GM12878 (cell line): ENCODE results near the gene DERL2. TPM values are rescaled to one million over a fixed set of nuclear protein-coding genes. Genes with fewer than 3 reads are reported as not detected.

Source experiments
- ATF3 ChIP-seq: IDR thresholded peaks from 2 replicates; pipeline ENCODE4 v1.6.1; 2011; ENCODE audit warnings: low read depth, mild to moderate bottlenecking, low read length, moderate library complexity, borderline replicate concordance; ENCODE audit errors: extremely low read depth
- ATF7 ChIP-seq: fragments of 450-650 bp; IDR thresholded peaks from 2 replicates; pipeline ENCODE4 v1.6.1; 2016; ENCODE audit warnings: low read depth, mild to moderate bottlenecking
- CBX3 ChIP-seq: fragments of 200-600 bp; sonication (generic); IDR thresholded peaks from 2 replicates; pipeline ENCODE4 v1.6.1; 2016; ENCODE audit warnings: low read depth, borderline replicate concordance
- CEBPB ChIP-seq, 2 experiments: fragments of 150-350 bp in 1 of 2; IDR thresholded peaks; 2 replicates each; pipeline ENCODE4 v1.6.1; 2012 to 2014; ENCODE audit warnings: low read depth in 2 of 2, low read length in 2 of 2, borderline replicate concordance in 1 of 2, inconsistent platforms in 1 of 2
- DPF2 ChIP-seq: fragments of 450-650 bp; IDR thresholded peaks from 2 replicates; pipeline ENCODE4 v1.6.1; 2017; ENCODE audit warnings: mild to moderate bottlenecking
- EZH2 ChIP-seq: IDR thresholded peaks from 2 replicates; pipeline ENCODE4 v1.6.1; 2012; ENCODE audit warnings: low read depth, mild to moderate bottlenecking, control low read depth, inconsistent platforms, low read length, borderline replicate concordance; ENCODE audit not compliant: control insufficient read depth
- HDGF ChIP-seq: fragments of 450-650 bp; IDR thresholded peaks from 2 replicates; pipeline ENCODE4 v1.6.1; 2016; ENCODE audit warnings: antibody characterized with exemption
- JUND ChIP-seq: IDR thresholded peaks from 2 replicates; pipeline ENCODE4 v1.6.1; 2012; ENCODE audit warnings: low read depth, mild to moderate bottlenecking, low read length, improper control_type of control experiment, moderate library complexity
- MEF2B ChIP-seq: fragments of 450-650 bp; IDR thresholded peaks from 2 replicates; pipeline ENCODE4 v1.6.1; 2018; ENCODE audit warnings: mild to moderate bottlenecking, moderate library complexity; ENCODE audit not compliant: partially characterized antibody, poor library complexity, severe bottlenecking
- NR2C1 ChIP-seq: fragments of 450-650 bp; IDR thresholded peaks from 2 replicates; pipeline ENCODE4 v1.6.1; 2017; ENCODE audit warnings: antibody characterized with exemption, mild to moderate bottlenecking, moderate library complexity
- PAX8 ChIP-seq: fragments of 450-650 bp; IDR thresholded peaks from 2 replicates; pipeline ENCODE4 v1.6.1; 2017; ENCODE audit warnings: mild to moderate bottlenecking, moderate library complexity
- RB1 ChIP-seq: fragments of 450-650 bp; formaldehyde crosslinking; IDR thresholded peaks from 2 replicates; pipeline ENCODE4 v1.6.1; 2017; ENCODE audit warnings: mild to moderate bottlenecking, borderline replicate concordance
- SPI1 ChIP-seq: IDR thresholded peaks from 2 replicates; pipeline ENCODE4 v1.6.1; 2011; ENCODE audit warnings: low read depth, mild to moderate bottlenecking, low read length, moderate library complexity, borderline replicate concordance; ENCODE audit not compliant: insufficient read depth
- SRF ChIP-seq, 2 experiments: IDR thresholded peaks; 2 replicates each; pipeline ENCODE4 v1.6.1; 2011; ENCODE audit warnings: low read depth in 2 of 2, low read length in 2 of 2, mild to moderate bottlenecking in 1 of 2, moderate library complexity in 1 of 2
- SUZ12 ChIP-seq: fragments of 200-600 bp; sonication (generic); IDR thresholded peaks from one replicate; pipeline ENCODE4 v1.6.1; 2018; ENCODE audit warnings: antibody characterized with exemption, mild to moderate bottlenecking; ENCODE audit not compliant: unreplicated experiment
- TBL1XR1 ChIP-seq: IDR thresholded peaks from 2 replicates; pipeline ENCODE4 v1.6.1; 2012; ENCODE audit warnings: low read depth, low read length, improper control_type of control experiment
- ZNF274 ChIP-seq: IDR thresholded peaks from one replicate; pipeline ENCODE4 v1.8.0; 2011; ENCODE audit not compliant: insufficient read length, insufficient read depth
- polyA plus RNA-seq, 11 experiments: library from polyadenylated mRNA; depleted of rRNA in 4 of 11; unstranded in 6 of 11; stranded (reverse) in 5 of 11; fragments of >200 nt; fragmentation: Nextera tagmentation in 4 of 11; fragmentation: Illumina TruSeq in 1 of 11; extraction: Ambion mirVana in 4 of 11; extraction: Trizol in 1 of 11; gene quantifications; 1 replicate in 1 of 11; 2 replicates in 10 of 11; pipeline versions ENCODE4 v1.2.1 to v1.2.3, GENCODE V29; 2011 to 2016; ENCODE audit warnings: inconsistent platforms in 2 of 11, missing spikeins in 2 of 11, low read depth in 1 of 11
- total RNA-seq, 4 experiments: library from RNA; depleted of rRNA in 3 of 4; stranded (reverse); fragments of >200 nt in 3 of 4; fragmentation: Illumina TruSeq in 1 of 4; extraction: Trizol in 1 of 4; gene quantifications; 2 replicates each; pipeline versions ENCODE4 v1.2.1 to v1.2.3, GENCODE V29; 2013 to 2021
- TF ChIP-seq, protein P1 (sequence below): fragments of 450-650 bp; formaldehyde crosslinking; IDR thresholded peaks from 2 replicates; pipeline ENCODE4 v1.5.0; 2022; ENCODE audit warnings: mild to moderate bottlenecking, missing genetic modification characterization
- TF ChIP-seq, protein P2 (sequence below): fragments of 450-650 bp; IDR thresholded peaks from 2 replicates; pipeline ENCODE4 v1.6.1; 2016; ENCODE audit warnings: mild to moderate bottlenecking
- TF ChIP-seq, protein P3 (sequence below): IDR thresholded peaks from 2 replicates; pipeline ENCODE4 v1.6.1; 2012; ENCODE audit warnings: low read depth, low read length, improper control_type of control experiment
- TF ChIP-seq, protein P4 (sequence below): fragments of 450-650 bp; IDR thresholded peaks from 2 replicates; pipeline ENCODE4 v1.6.1; 2017; ENCODE audit warnings: mild to moderate bottlenecking, low read depth, inconsistent platforms; ENCODE audit not compliant: poor library complexity, severe bottlenecking

Gene DERL2
- total and polyA plus RNA-seq, 10 of the 15 experiments (the other 5 are each of a cell fraction or from before 2014, with no cell fraction given), result 40.5 to 236 (median 69.3) TPM

DNA sequence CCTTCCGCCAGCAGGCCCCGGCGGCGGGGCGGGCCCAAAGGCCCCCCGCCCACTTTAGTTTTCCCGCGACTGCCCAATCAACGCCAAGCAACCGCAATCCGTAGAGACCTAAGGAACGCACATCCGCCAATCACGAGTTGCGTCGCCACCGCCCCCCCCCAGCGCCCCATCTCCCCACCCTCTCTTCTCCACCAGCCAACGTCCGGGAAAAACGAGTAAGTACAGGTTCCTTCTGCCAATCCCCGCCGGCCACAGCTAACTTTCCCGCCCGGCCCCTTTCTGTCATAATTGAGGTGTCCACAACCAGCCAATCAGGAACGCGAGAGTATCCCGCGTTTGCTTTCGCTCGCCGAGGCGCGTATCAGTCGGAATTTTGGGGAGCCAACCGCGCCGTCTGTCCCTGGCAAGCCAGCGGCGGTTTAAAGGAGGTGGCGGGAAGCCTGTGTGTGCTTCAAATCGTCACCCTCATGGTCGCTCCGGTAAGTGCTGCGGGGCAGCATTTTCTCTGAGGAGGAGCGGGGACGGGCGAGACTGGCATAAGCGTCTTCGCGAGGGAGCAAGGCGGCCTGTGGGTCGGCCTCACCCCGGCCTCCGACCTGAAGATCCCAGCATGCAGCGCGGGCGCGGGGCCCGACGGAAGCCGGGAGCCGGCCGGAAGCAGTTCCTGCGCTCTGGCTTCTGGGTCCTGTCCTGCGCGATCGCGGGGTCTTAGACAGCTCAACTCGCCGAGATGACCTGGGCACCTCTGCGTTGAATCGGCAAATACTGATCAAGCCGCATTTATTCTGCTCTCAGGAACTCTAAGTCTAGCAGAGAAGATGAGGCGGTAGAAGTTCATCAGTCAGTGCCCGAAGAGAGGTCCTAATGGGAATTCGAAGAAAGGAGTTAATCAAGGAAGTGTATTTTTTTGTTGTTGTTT is 487 bp upstream of the DERL2 start, which contains the start of gene MIS12 (continued):
- TF ChIP-seq SUZ12 (no peak), ATF3 (no peak), PAX8 (no peak), SPI1 (no peak), ZNF274 (no peak), CBX3 (no peak), EZH2 (no peak), TBL1XR1 (no peak), ATF7 (no peak), SRF (IDR thresholded peaks at IDR 0.05; ENCODE audit: low read depth in 2 of 2, low read length in 2 of 2) (no peak), CEBPB (IDR thresholded peaks at IDR 0.05; ENCODE audit: borderline replicate concordance in 1 of 2, low read depth in 2 of 2, low read length in 2 of 2) (no peak), HDGF (peak; percentile 56; the same call in 1 of the 2 replicates), JUND (no peak), DPF2 (peak; percentile 70), RB1 (peak; percentile 98; the same call in 1 of the 2 replicates), MEF2B (no peak), NR2C1 (peak; percentile 89)
- TF ChIP-seq, protein P1, sequence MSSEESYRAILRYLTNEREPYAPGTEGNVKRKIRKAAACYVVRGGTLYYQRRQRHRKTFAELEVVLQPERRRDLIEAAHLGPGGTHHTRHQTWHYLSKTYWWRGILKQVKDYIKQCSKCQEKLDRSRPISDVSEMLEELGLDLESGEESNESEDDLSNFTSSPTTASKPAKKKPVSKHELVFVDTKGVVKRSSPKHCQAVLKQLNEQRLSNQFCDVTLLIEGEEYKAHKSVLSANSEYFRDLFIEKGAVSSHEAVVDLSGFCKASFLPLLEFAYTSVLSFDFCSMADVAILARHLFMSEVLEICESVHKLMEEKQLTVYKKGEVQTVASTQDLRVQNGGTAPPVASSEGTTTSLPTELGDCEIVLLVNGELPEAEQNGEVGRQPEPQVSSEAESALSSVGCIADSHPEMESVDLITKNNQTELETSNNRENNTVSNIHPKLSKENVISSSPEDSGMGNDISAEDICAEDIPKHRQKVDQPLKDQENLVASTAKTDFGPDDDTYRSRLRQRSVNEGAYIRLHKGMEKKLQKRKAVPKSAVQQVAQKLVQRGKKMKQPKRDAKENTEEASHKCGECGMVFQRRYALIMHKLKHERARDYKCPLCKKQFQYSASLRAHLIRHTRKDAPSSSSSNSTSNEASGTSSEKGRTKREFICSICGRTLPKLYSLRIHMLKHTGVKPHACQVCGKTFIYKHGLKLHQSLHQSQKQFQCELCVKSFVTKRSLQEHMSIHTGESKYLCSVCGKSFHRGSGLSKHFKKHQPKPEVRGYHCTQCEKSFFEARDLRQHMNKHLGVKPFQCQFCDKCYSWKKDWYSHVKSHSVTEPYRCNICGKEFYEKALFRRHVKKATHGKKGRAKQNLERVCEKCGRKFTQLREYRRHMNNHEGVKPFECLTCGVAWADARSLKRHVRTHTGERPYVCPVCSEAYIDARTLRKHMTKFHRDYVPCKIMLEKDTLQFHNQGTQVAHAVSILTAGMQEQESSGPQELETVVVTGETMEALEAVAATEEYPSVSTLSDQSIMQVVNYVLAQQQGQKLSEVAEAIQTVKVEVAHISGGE, result peak; percentile 37
- TF ChIP-seq, protein P2, sequence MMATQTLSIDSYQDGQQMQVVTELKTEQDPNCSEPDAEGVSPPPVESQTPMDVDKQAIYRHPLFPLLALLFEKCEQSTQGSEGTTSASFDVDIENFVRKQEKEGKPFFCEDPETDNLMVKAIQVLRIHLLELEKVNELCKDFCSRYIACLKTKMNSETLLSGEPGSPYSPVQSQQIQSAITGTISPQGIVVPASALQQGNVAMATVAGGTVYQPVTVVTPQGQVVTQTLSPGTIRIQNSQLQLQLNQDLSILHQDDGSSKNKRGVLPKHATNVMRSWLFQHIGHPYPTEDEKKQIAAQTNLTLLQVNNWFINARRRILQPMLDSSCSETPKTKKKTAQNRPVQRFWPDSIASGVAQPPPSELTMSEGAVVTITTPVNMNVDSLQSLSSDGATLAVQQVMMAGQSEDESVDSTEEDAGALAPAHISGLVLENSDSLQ, result peak; percentile 94
- TF ChIP-seq, protein P3, sequence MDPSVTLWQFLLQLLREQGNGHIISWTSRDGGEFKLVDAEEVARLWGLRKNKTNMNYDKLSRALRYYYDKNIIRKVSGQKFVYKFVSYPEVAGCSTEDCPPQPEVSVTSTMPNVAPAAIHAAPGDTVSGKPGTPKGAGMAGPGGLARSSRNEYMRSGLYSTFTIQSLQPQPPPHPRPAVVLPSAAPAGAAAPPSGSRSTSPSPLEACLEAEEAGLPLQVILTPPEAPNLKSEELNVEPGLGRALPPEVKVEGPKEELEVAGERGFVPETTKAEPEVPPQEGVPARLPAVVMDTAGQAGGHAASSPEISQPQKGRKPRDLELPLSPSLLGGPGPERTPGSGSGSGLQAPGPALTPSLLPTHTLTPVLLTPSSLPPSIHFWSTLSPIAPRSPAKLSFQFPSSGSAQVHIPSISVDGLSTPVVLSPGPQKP, result peak; percentile 73
- TF ChIP-seq, protein P4, sequence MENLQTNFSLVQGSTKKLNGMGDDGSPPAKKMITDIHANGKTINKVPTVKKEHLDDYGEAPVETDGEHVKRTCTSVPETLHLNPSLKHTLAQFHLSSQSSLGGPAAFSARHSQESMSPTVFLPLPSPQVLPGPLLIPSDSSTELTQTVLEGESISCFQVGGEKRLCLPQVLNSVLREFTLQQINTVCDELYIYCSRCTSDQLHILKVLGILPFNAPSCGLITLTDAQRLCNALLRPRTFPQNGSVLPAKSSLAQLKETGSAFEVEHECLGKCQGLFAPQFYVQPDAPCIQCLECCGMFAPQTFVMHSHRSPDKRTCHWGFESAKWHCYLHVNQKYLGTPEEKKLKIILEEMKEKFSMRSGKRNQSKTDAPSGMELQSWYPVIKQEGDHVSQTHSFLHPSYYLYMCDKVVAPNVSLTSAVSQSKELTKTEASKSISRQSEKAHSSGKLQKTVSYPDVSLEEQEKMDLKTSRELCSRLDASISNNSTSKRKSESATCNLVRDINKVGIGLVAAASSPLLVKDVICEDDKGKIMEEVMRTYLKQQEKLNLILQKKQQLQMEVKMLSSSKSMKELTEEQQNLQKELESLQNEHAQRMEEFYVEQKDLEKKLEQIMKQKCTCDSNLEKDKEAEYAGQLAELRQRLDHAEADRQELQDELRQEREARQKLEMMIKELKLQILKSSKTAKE, result peak; percentile 32
